GM20000 (cell line): ENCODE measurements around the gene OR51E2.

Source experiments
- DNase-seq: peaks from one replicate; pipeline ENCODE4 v3.0.0; 2012; ENCODE audit warnings: low spot score
- TF ChIP-seq, protein P1 (sequence below): IDR thresholded peaks from 2 replicates; pipeline ENCODE4 v1.5.1; 2012; ENCODE audit warnings: mild to moderate bottlenecking, control low read depth; ENCODE audit errors: extremely low read depth, missing control alignments

The OR51E2 gene

DNA sequence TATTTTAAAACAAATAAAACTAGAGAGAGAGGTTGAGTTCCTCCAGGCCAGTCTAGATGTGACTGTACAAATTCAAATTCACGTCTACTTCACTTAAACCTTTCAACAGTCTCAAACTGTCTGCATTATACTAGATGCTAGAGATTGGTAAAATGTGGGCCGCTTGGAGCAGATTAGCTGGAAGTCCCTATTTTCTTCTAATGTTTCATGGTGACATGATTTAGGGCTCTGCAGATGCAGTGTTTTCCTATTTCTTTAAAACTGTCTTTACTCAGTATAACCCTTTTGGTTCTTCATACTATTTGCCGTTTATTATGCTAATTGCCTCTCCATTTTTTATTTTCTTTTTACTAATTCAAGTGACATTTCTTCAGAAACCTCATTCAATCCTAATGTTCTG lies 33.5 kb downstream of the OR51E2 start:
- no peak for DNase-seq
- TF ChIP-seq, protein P1, sequence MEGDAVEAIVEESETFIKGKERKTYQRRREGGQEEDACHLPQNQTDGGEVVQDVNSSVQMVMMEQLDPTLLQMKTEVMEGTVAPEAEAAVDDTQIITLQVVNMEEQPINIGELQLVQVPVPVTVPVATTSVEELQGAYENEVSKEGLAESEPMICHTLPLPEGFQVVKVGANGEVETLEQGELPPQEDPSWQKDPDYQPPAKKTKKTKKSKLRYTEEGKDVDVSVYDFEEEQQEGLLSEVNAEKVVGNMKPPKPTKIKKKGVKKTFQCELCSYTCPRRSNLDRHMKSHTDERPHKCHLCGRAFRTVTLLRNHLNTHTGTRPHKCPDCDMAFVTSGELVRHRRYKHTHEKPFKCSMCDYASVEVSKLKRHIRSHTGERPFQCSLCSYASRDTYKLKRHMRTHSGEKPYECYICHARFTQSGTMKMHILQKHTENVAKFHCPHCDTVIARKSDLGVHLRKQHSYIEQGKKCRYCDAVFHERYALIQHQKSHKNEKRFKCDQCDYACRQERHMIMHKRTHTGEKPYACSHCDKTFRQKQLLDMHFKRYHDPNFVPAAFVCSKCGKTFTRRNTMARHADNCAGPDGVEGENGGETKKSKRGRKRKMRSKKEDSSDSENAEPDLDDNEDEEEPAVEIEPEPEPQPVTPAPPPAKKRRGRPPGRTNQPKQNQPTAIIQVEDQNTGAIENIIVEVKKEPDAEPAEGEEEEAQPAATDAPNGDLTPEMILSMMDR = no peak

DNA sequence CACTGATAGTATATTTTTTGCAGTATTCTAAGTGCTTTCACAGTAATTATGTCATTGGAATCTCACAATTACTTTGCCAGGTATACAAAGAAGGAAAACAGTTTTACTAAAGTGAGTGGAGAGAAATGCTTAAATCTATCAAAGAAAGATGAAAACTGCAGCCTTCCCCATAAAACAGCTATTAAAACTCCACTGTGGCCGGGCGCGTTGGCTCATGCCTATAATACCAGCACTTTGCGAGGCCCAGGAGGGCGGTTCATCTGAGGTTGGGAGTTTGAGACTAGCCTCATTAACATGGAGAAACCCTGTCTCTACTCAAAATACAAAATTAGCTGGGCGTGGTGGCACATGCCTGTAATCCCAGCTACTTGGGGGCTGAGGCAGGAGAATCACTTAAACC lies 34.8 kb downstream of the OR51E2 start:
- TF ChIP-seq, protein P1 = no peak
- DNase-seq = no peak

DNA sequence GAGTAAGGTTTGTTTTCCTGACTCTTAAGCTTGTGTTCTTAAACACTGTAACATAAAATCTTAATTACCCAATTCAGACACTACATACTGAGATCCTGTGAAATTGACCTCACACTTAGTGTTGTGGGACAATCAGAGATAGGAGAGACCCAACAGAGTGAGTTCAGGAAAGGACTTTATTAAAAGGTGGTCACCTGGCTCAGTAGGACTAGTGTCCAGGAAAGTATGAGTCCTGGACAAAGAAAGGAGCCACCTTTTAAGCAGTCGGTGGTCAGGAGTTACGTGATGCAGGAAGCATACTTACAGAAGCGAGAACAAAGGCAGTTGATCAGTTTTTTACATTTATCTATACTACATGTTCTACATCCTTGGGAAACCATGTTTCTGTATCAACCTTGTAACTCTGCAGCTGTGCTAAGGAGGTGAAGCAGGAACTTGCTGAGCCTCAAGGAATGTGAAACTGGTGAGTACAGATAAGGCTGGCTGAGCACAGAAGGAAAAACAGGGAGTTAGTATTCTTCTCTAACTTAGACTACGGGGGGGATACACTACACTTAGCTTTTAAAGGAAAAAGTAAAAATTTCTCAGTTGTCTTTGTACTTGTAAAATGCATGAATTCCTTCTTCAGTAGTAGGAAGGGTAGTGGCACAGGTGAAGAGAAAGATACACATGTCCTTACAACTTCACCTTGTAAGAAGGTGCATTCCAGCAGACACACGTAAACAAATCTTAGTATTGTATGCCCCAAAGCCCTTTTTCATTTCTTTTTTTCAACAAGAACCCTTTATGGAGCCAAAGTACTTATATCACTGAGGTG lies 38.8 kb downstream of the OR51E2 start:
- TF ChIP-seq, protein P1 = no peak
- no peak for DNase-seq

DNA sequence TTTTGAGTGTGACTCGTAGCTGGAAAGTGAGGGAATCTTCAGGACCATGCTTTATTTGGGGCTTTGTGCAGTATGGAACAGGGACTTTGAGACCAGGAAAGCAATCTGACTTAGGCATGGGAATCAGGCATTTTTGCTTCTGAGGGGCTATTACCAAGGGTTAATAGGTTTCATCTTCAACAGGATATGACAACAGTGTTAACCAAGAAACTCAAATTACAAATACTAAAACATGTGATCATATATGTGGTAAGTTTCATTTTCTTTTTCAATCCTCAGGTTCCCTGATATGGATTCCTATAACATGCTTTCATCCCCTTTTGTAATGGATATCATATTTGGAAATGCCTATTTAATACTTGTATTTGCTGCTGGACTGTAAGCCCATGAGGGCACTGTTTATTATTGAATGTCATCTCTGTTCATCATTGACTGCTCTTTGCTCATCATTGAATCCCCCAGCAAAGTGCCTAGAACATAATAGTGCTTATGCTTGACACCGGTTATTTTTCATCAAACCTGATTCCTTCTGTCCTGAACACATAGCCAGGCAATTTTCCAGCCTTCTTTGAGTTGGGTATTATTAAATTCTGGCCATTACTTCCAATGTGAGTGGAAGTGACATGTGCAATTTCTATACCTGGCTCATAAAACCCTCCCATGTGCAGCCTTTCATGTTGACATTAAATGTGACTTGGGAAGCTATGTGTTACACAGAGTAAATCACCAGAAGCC lies 42.9 kb downstream of the OR51E2 start:
- no peak for DNase-seq
- TF ChIP-seq, protein P1 = no peak

DNA sequence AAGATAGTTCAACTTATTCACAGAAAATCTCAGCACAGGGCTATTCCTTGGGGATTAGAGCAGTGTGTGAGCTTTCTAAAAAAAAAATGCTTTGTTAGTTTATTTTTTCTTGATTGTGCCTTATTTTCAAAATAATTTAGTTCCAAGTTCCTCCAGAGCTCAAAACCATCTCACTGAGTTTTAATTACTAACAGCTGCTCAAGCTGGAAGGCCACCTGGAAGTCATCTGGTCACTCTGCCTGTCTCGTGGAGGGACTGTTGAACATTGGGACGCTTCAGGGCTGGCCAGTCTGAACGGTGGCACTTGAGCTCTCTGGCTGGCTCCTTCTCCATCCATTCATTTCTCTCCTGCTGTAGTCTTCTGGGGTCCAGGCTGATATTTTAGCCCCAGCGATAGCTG lies 49.9 kb downstream of the OR51E2 start:
- DNase-seq = no peak
- TF ChIP-seq, protein P1 = no peak

DNA sequence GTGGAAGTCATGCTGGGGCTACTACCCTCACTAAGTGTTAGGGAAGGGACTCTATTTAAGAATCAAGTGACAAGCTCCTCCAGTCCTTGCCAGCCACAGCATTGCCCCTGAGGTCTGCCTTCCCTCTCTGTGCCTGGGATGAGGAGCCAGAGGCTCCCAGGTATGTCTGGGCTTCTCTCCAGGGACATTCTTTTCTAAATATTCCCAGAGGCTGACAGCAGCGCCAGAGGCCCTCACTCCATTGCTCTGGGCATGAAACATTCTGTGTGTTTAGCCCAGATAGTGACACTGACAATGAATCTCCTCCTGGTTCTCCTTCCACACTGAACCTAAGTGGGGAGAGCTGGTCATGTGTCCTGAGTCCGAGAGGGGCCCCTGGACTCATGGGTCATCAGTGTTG lies 51.7 kb downstream of the OR51E2 start:
- DNase-seq = no peak
- TF ChIP-seq, protein P1 = no peak

DNA sequence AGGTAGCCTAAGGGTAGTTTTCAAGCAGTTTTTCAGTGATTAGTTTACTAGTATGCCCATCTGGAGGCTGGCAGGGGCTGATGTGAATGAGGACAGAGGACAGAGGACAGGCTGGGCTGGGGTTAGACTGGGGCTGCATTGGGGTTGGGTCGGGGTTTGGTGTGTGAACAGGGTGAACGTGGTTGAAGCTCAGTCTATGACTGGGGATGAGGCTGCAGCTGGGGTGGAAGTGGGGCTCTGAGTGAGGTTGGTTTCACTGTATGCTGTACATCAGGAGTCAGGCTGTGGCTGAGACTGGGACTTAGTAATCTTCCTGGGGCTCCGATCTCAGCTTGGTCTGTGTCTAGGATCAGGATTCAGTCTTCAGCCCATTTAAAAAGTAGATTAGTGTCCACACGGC lies 53.4 kb downstream of the OR51E2 start:
- TF ChIP-seq, protein P1 = no peak
- DNase-seq = no peak
